Endothelial cell of umbilical vein (primary cell): ENCODE results near the gene TRDN. TPM values are rescaled to one million over a fixed set of nuclear protein-coding genes. Genes with fewer than 3 reads are reported as not detected.

ENCODE experiments used
- BruUV-seq: library from RNA; stranded (reverse); fragments of 400-500 nt; replicated peaks from 2 replicates; lab custom pipeline; 2021; lab: Mats Ljungman, UMichigan
- CTCF ChIA-PET: fragments of 300-600, 350-600 bp; sonication (Branson Sonifier 250); formaldehyde crosslinking; loops from one replicate; lab custom pipeline; 2021; ENCODE audit warnings: antibody characterized with exemption, inconsistent platforms; lab: Charles Lee
- POLR2A ChIA-PET: fragments of 300-600, 350-600 bp; sonication (Branson Sonifier 250); formaldehyde crosslinking; loops from one replicate; lab custom pipeline; 2021; ENCODE audit warnings: antibody characterized with exemption, inconsistent platforms; lab: Charles Lee
- DNase-seq: peaks from one replicate; pipeline ENCODE4 v3.0.0-alpha.2; 2011; ENCODE audit warnings: low read depth, low spot score
- FAIRE-seq: peaks from 2 replicates; lab custom pipeline; 2011; peaks lifted over from hg19 to GRCh38; lab: Jason Lieb, UNC
- H2AFZ ChIP-seq: 2 replicates; pipeline ENCODE4 v1.6.0; 2012; ENCODE audit warnings: low read depth, low read length, control low read depth, inconsistent platforms
- H3K27ac ChIP-seq: 2 replicates; pipeline ENCODE4 v1.5.1; 2011; ENCODE audit warnings: low read depth, mild to moderate bottlenecking, control low read depth, low read length, moderate library complexity; ENCODE audit not compliant: insufficient read depth
- H3K27me3 ChIP-seq, 2 experiments: 2 replicates each; pipeline versions ENCODE4 v1.6.0 to v1.6.1; 2011; ENCODE audit warnings: low read length in 2 of 2, mixed read lengths in 1 of 2; ENCODE audit not compliant: control insufficient read depth in 2 of 2, insufficient read depth in 2 of 2
- H3K36me3 ChIP-seq, 2 experiments: 2 replicates in 1 of 2; 3 replicates in 1 of 2; pipeline ENCODE4 v1.5.1; 2011; ENCODE audit warnings: low read length in 2 of 2, mild to moderate bottlenecking in 1 of 2, moderate library complexity in 1 of 2; ENCODE audit not compliant: control insufficient read depth in 2 of 2, insufficient read depth in 2 of 2; ENCODE audit errors: extremely low read depth in 1 of 2
- H3K4me1 ChIP-seq: 3 replicates; pipeline ENCODE4 v1.5.1; 2011; ENCODE audit warnings: mild to moderate bottlenecking, low read length; ENCODE audit not compliant: control insufficient read depth, insufficient read depth; ENCODE audit errors: extremely low read depth
- H3K4me2 ChIP-seq: 2 replicates; pipeline ENCODE4 v1.6.1; 2011; ENCODE audit warnings: low read length, control low read depth, mixed read lengths; ENCODE audit not compliant: insufficient read depth
- H3K4me3 ChIP-seq, 3 experiments: fragments of 200-600 bp in 1 of 3; sonication (generic), shearing (Covaris generic) in 1 of 3; replicated peaks in 1 of 3; 2 replicates each; pipeline ENCODE4 v1.5.1; 2011 to 2016; ENCODE audit warnings: control low read depth in 3 of 3, low read length in 3 of 3, mild to moderate bottlenecking in 2 of 3, inconsistent platforms in 1 of 3, low read depth in 1 of 3, moderate library complexity in 1 of 3; ENCODE audit not compliant: insufficient read depth in 1 of 3
- H3K79me2 ChIP-seq: 2 replicates; pipeline ENCODE4 v1.6.0; 2012; ENCODE audit warnings: low read length, inconsistent platforms; ENCODE audit not compliant: control insufficient read depth, insufficient read depth
- H3K9ac ChIP-seq: replicated peaks from 2 replicates; pipeline ENCODE3; 2011; ENCODE audit warnings: low read length, control low read depth; ENCODE audit not compliant: insufficient read depth; ENCODE audit errors: extremely low read depth
- H3K9me1 ChIP-seq: replicated peaks from 3 replicates; pipeline ENCODE4 v1.6.0; 2011; ENCODE audit warnings: mild to moderate bottlenecking, low read length; ENCODE audit not compliant: control insufficient read depth, insufficient read depth; ENCODE audit errors: extremely low read depth
- H3K9me3 ChIP-seq: replicated peaks from 2 replicates; pipeline ENCODE4 v1.5.1; 2012; ENCODE audit warnings: low read length, inconsistent platforms; ENCODE audit not compliant: control insufficient read depth, insufficient read depth
- H4K20me1 ChIP-seq: replicated peaks from 2 replicates; pipeline ENCODE3; 2011; ENCODE audit warnings: mild to moderate bottlenecking, low read length; ENCODE audit not compliant: control insufficient read depth, insufficient read depth; ENCODE audit errors: extremely low read depth
- CTCF ChIP-seq, 2 donors: IDR thresholded peaks; 1 replicate in 1 of 2; 2 replicates in 1 of 2; pipeline ENCODE4 v1.5.1; 2011; ENCODE audit warnings: low read length in 2 of 2, mild to moderate bottlenecking in 2 of 2, moderate library complexity in 2 of 2, control low read depth in 1 of 2, inconsistent platforms in 1 of 2, low read depth in 1 of 2; ENCODE audit not compliant: insufficient read depth in 1 of 2; ENCODE audit errors: extremely low read depth in 1 of 2
- EZH2 ChIP-seq: IDR thresholded peaks from 2 replicates; pipeline ENCODE4 v1.6.1; 2012; ENCODE audit warnings: borderline replicate concordance, low read depth, mild to moderate bottlenecking, moderate library complexity, low read length, inconsistent platforms; ENCODE audit not compliant: severe bottlenecking
- FOS ChIP-seq: IDR thresholded peaks from 2 replicates; pipeline ENCODE4 v1.6.1; 2011; ENCODE audit warnings: mild to moderate bottlenecking, low read length, moderate library complexity, borderline replicate concordance; ENCODE audit not compliant: insufficient read depth
- GATA2 ChIP-seq: IDR thresholded peaks from 2 replicates; pipeline ENCODE4 v1.7.0; 2011; ENCODE audit warnings: low read depth, mild to moderate bottlenecking, moderate library complexity, mixed read lengths, low read length; ENCODE audit not compliant: insufficient read length, insufficient read depth
- JUN ChIP-seq: IDR thresholded peaks from 2 replicates; pipeline ENCODE4 v1.6.1; 2011; ENCODE audit warnings: borderline replicate concordance, low read depth; ENCODE audit not compliant: insufficient read length, insufficient read depth
- MYC ChIP-seq: IDR thresholded peaks from one replicate; pipeline ENCODE4 v1.6.1; 2011; ENCODE audit warnings: mild to moderate bottlenecking, low read depth, low read length
- POLR2A ChIP-seq: IDR thresholded peaks from 2 replicates; pipeline ENCODE4 v1.6.1; 2012; ENCODE audit warnings: low read depth, mild to moderate bottlenecking, control low read depth, low read length
- POLR2AphosphoS5 ChIP-seq: IDR thresholded peaks from 2 replicates; pipeline ENCODE4 v1.6.1; 2012; ENCODE audit warnings: low read depth, mild to moderate bottlenecking, control low read depth, low read length, moderate library complexity; ENCODE audit not compliant: insufficient read depth
- dilution Hi-C: fragments of 300-500 bp; cut with MboI; formaldehyde crosslinking; loops from one replicate; pipeline ENCODE4 v1.15.0; 2019; ENCODE audit warnings: low sequenced_read_pairs; ENCODE audit not compliant: extremely low pct_ligation_motif_present
- intact Hi-C: fragments of 100-400 bp; cut with micrococcal nuclease; formaldehyde crosslinking; loops from one replicate; pipeline ENCODE4 v1.10.0; 2022
- polyA plus RNA-seq, 4 experiments: library from polyadenylated mRNA; depleted of rRNA in 3 of 4; stranded (reverse) in 3 of 4; unstranded in 1 of 4; fragments of >200 nt; gene quantifications; 2 replicates each; pipeline versions ENCODE4 v1.2.1 to v1.2.3, GENCODE V29; 2011 to 2012; ENCODE audit warnings: missing spikeins in 1 of 4
- total RNA-seq: library from RNA; stranded (reverse); gene quantifications from 2 replicates; pipeline ENCODE4 v1.2.3, GENCODE V29; 2021
- TF ChIP-seq, protein P1 (sequence below): IDR thresholded peaks from 2 replicates; pipeline ENCODE4 v1.6.1; 2011; ENCODE audit not compliant: insufficient read depth, insufficient read length

TRDN gene
- total and polyA plus RNA-seq, 2 donors (not counting 3 experiments of a cell fraction or from before 2014, with no cell fraction given) = not detected

DNA sequence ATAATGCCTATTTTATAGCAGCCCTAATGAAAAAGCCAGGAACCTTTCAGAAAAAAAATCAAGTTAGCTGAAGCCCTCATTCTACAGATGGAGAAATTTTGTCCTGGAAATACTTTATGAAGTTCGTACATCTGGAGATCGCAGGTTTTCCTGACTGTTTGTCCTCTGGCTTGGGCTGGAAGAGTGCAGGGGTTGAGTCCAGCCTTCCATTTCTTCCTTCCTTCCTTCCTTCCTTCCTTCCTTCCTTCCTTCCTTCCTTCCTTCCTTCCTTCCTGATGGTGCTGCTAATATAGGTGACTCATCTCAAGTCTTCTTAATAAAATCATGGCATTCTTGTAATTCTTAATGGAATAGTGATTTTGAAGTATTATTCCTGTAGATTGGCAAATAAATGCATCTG is 413.3 kb downstream of the TRDN start:
- no peaks in the 10 kb centered on the region for H3K27me3 ChIP-seq
- no peak overlapping the region for H2AFZ ChIP-seq
- H3K79me2 ChIP-seq = no peaks in the 10 kb centered on the region
- no peak overlapping the region for H3K9ac ChIP-seq
- ChIA-PET CTCF (no interaction called here), POLR2A (no interaction called here)
- no peak for DNase-seq
- no TSS peak for BruUV-seq
- no peak for FAIRE-seq
- H3K4me3 ChIP-seq = no peak overlapping the region
- intact Hi-C loops = no loop called here
- no peaks in the 10 kb centered on the region for H3K36me3 ChIP-seq
- no peak overlapping the region for H3K4me2 ChIP-seq
- no peak for TF ChIP-seq POLR2A
- TF ChIP-seq FOS = no peak
- no peak for TF ChIP-seq MYC
- no peak for TF ChIP-seq POLR2AphosphoS5
- dilution Hi-C loops = no loop called here
- no peaks in the 10 kb centered on the region for H4K20me1 ChIP-seq
- H3K9me1 ChIP-seq = no peaks in the 10 kb centered on the region
- H3K9me3 ChIP-seq = no peaks in the 10 kb centered on the region
- H3K27ac ChIP-seq = no peak overlapping the region
- H3K4me1 ChIP-seq = no peaks in the 10 kb centered on the region

DNA sequence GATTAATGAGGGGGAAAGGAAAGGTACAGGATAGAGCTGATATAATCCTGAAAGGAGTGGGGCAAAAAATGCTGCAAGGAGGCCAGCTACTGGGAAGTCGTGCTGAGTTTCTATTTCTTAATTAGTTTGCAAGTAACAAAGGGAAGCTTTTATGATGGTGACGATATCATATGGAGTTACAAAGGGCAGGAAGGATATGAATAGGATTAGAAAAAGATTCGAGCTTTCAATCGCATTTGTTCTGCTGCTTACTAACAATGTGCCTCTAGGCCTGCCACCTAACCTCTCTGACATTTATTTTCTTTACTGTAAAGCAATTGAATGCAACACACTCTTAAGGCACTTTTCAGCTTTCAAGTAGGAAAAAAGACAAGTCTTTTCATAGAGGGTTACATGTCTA is 421.5 kb downstream of the TRDN start:
- no peaks in the 10 kb centered on the region for H3K9me3 ChIP-seq
- H3K27ac ChIP-seq = no peak overlapping the region
- no peaks in the 10 kb centered on the region for H3K9me1 ChIP-seq
- H3K27me3 ChIP-seq = no peaks in the 10 kb centered on the region
- intact Hi-C loops = no loop called here
- H3K79me2 ChIP-seq = no peaks in the 10 kb centered on the region
- no peak overlapping the region for H3K4me2 ChIP-seq
- H3K9ac ChIP-seq = no peak overlapping the region
- FAIRE-seq (no peak), DNase-seq (no peak)
- BruUV-seq = no TSS peak
- ChIA-PET CTCF (no interaction called here), POLR2A (no interaction called here)
- H3K4me1 ChIP-seq = no peaks in the 10 kb centered on the region
- H3K36me3 ChIP-seq = no peaks in the 10 kb centered on the region
- no peaks in the 10 kb centered on the region for H4K20me1 ChIP-seq
- TF ChIP-seq POLR2AphosphoS5 (no peak), CTCF (IDR thresholded peaks at IDR 0.05; ENCODE audit: extremely low read depth in 1 of 2, insufficient read depth in 1 of 2, low read depth in 1 of 2, low read length in 2 of 2) (no peak), FOS (no peak), GATA2 (no peak), MYC (no peak), EZH2 (no peak), POLR2A (no peak), JUN (no peak)
- TF ChIP-seq, protein P1, sequence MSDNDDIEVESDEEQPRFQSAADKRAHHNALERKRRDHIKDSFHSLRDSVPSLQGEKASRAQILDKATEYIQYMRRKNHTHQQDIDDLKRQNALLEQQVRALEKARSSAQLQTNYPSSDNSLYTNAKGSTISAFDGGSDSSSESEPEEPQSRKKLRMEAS = no peak
- dilution Hi-C loops = no loop called here
- no peak overlapping the region for H2AFZ ChIP-seq
- H3K4me3 ChIP-seq = no peak overlapping the region
